ENCODE measurements around the gene HNRNPLL.

DNA sequence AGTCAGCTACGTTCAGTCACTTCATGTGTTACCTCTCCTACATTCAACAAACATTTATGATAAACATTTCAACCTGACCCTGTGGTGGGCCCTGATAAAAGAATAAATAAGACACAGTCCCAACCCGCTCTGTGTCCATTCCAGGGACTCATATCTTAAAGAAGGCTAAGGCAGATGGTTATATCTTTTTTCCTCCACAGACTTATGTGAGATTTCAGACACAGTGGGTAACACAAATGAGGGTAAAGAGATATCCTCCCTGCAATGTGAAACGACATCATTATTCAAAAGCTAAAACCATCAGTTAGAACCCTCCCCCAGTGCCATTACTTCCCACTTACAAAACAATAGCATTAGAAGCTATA is 11.1 kb upstream of the HNRNPLL start:
- TF ChIP-seq CTCF (IDR thresholded peaks at IDR 0.05; ENCODE audit: low read depth, low read length) (no peak), MYC (IDR thresholded peaks at IDR 0.05; ENCODE audit: low read depth, low read length) (no peak), POLR2A (IDR thresholded peaks at IDR 0.05; ENCODE audit: extremely low read depth, insufficient read length) (no peak)
- TF ChIP-seq, protein P1, sequence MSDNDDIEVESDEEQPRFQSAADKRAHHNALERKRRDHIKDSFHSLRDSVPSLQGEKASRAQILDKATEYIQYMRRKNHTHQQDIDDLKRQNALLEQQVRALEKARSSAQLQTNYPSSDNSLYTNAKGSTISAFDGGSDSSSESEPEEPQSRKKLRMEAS (IDR thresholded peaks at IDR 0.05; ENCODE audit: low read depth, low read length), result no peak

All from NB4 (cell line).